HG03175 (cell line): ENCODE results near the gene FAM227A.
"Not testable (repeated sequence)": the region's sequence is repeated elsewhere in the genome, so short reads cannot be mapped to it uniquely, and the experiment has no call there.

ENCODE experiments used
- ATAC-seq: cut with Tn5 transposase; IDR thresholded peaks from one replicate; pipeline ENCODE4 v1.9.1; 2021; ENCODE audit warnings: mild to moderate bottlenecking, moderate library complexity; ENCODE audit not compliant: unreplicated experiment

The FAM227A gene

DNA sequence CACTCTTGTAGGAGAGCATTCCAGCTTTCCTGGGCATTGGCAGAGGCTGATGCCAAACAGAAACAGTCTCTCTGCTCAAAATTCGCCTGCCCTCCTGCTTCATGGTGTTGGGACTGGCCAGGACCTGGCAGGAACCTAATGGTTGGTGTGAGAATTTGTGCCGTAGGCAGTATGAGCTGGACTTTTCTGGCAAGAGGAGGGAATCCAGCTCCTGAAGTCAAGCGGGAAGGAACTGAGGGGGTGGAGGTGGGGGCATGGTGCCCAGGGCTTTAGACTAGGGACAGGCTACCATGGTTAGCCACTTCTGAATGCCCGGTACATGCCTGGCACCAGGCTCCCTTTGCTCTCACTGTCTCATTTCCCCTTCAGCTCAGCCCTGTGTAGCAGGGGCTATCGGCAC is 18.7 kb upstream of the FAM227A start:
- ATAC-seq = no peak

DNA sequence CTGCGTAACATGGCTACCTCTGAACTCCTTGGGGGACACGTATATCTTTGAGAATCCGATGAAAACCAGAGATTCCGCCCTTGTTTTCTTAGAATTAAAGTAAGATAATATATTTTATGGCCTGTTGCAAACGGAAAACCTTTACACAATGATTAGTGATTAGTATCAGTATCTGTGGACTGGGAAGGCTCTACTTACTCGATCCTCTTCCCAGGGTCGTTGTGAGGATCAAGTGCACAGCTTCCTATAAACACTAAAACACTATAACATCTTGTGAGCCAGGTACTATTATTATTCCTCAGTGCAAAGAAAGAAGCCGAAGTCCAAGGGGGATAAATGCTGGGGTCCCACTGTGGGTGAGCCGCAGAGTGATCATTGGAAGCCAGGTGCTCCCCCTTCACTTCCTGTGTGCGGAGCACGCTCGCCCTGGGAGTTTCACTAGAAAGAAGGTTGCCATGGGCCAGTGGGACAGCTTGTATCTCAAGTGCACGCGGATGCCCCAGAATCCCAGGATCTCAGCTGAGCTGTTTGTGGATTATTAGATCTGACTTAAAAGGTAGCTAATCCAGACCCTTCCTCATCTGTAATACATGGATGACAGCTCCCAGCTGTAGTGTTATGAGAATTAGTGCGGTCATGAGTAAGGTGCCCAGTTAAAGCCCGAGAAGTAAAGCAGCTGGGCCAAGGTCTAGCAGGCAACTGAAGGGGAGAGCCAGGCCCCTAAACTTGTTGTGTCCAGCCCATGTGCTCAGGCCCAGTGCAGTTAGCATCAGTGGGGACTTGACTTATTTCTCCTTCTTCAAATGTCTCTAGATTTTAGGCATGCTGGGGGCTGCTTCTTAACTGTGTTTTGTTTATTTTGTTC is 1.1 kb upstream of the FAM227A start:
- ATAC-seq = peak; percentile 28

DNA sequence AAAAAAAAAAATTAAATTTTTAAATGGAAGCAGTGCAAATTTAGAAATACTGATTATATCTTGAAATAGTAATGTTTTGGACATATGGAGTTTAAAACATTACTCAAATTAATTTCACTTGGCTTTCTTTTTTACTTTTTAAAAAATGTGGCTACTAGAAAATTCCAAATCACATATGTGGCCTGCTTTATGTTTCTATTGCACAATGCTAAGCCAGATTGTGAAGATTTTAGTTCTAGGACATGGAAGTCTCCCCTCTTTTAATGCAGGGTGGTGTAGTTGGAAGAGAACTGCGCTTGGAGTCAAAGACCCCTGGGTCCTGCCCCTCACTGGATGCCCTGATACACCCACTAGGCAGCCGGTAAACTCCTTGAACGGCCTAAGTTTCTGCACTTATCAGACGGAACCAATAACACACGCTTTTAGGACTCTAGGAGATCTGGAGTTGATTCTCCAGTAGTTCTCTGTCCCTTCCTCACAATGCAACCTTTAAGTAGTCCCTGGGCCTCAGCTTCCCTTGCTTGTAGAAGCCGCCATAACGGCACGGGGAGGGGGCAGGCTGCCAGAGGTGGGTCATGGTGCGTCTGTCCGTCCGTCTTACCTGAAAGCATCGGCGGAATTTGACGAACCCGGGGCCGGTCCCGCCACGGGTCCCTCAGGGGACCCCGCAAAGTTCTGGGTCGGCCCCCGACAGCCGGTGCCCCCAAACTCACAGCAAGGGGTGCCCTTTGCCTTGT is 505 bp downstream of the FAM227A start:
- ATAC-seq = no peak

DNA sequence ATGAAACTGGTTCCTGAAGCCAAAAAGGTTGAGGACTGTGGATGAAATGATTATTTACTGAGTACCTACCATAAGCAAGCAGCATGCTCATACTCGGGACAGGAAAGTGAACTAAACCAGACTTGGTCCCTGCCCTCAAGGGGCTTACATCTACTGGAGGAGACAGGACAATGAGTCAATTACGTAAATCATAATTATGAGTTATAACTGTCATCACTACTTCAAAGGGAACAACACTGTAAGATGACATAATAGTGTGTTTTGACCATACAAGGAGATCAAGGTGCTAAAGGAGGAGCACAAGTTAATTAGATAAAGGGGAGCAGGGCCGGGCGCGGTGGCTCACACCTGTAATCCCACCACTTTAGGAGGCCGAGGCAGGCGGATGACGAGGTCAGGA is 2.5 kb downstream of the FAM227A start:
- no peak for ATAC-seq

DNA sequence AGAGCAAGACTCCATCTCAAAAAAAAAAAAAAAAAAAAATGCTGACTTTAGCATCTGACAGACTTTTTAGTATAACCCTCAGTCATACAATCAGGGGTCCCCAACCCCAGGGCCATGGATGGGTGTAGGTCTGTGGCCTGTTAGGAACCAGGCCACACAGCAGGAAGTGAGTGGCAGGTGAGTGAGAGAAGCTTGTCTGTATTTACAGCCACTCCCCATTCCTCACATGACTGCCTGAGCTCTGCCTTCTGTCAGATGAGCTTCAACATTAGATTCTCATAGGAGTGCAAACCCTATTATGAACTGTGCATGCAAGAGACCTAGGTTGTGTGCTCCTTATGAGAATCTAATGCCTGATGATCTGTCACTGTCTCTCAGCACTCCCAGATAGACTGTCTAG is 3.3 kb downstream of the FAM227A start:
- ATAC-seq = no peak

DNA sequence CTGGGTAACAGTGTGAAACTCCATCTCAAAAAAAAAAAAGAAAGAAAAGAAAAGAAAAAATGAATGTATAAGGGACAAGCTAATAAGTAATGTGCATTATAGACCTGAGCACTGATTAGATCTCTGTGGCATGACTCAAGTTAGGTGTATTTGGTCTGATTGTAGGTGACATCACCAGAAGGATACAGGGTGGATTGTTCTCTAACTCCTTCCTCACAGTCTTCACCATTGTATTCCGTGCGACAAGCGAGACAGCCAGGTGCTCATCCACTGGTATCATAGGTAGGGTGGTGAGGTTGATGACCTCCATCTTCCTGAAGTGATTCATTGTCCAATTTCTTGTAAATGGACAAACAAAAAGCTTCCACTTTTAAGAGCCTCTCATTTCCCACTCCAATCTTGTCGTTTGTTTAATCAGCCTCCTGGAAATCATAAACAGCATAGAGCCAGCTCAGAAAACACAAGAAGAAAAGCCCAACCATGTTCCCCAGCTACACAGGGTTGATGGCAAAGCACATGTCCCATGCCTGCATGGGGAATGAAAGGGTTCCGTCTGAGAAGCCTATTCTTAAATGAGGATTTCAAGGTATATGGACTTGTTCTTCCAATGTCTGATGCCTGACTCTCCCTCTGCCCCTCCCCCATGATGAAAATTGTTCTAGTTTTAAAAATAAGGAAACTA is 6.2 kb downstream of the FAM227A start:
- no peak for ATAC-seq

DNA sequence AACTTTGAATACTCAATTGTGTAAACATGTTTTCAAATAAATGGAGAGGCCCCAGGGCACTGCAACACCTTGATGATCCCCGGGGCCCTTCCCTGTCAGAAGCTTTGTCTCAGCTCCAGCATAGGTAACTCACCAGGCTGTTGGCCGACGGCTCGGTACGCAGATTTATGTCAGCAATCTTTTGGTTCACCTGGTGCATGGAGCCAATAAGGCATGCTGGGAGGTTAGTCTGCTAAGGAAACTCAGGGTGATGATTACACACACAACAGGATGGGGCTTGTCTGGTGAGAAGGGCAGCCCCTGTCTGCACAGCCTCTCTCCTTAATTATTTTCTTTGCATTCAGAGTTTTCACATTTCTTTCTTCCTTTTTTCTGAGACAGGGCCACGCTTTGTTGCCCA is 10.8 kb downstream of the FAM227A start:
- ATAC-seq = no peak

DNA sequence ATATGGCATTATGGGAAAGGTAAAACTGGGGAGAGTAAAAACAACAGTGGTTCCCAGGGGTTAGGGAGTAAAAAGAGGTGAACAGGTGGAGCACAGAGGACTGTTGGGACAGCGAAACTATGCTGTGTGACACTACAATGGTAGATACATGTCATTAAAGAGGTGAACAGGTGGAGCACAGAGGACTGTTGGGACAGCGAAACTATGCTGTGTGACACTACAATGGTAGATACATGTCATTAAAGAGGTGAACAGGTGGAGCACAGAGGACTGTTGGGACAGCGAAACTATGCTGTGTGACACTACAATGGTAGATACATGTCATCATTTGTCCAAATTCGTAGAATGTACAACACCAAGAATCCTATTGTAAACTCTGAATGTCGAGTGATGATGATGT is 11.9 kb downstream of the FAM227A start:
- ATAC-seq = not testable (repeated sequence)

DNA sequence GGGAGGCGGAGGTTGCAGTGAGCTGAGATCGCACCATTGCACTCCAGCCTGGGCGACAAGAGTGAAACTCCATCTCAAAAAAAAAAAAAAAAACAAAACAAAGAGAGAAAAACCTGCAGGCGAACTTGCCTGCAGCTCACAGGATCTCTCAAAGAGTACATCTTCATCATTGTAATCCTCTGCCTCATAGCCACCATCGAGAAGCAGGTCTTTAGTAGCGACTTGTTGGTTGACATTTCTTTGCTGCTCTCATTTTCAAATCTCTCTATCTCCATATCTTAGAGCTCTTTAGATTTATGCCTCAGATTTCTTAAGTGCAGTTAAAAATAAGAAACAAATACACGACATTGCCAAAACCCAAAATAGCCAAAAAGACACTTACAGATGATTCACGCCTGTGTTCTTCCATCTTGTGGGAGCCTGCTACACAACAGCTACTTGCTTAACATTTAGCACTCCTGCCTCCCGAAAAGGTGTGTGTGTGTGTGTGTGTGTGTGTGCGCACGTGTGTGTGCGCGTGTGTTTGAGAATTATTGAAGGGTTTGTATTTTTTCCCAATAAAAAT is 14.6 kb downstream of the FAM227A start:
- no peak for ATAC-seq

DNA sequence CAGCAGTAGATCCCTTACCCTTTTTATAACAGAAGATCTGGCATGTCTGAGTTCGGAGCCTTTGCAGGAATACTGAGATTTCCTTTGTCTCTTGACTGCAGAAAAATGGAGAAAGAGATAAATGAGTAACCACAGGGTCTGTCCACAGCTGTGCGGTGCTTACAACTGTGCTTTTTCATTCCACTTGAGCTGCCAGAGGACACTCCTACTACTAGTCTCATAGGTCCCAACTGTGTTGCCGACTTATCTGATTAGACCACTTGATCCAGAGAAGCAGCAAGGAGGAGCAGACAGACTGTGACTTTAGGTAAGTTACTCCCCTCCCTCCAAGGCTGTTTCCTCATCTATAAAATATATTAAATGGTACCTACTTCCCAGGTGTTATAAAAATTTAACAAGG is 17.5 kb downstream of the FAM227A start:
- no peak for ATAC-seq

DNA sequence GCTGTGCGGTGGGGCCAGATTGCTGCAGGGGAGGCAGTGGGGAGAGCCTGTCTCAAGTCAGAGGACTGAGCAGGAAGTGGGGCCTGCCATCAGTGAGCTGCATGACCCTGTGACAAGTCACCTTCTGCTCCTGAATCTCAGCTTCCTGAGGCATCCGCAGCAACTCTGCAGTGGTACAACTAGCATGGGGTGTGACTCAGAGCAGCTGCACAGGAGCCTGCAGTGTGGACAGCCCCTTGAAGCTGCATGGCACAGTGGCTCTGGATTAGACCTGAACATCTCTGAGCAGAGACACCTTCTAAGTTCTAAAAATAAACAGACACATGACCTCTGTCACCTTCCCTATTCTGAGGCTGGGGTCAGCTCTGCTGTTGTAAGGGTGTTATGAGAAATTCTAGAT is 18.0 kb downstream of the FAM227A start:
- no peak for ATAC-seq

DNA sequence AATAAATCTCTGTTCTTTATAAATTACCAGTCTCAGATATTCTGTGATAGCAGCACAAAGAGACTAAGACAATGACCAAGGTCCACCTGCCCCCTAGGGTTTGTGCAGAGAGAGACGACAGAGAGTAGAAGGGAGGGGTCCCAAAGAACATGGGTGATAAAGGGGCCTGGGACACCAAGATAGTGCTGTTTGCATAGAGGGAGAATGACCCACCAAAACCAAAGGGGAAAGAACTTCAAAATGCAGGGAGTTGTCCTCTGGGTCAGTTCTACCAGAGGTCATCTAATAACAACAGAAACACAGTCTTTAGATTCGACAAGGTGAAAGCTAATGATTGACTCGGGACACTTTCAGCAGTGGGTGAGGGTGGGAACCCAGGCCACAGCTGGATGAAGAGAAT is 23.7 kb downstream of the FAM227A start:
- no peak for ATAC-seq

DNA sequence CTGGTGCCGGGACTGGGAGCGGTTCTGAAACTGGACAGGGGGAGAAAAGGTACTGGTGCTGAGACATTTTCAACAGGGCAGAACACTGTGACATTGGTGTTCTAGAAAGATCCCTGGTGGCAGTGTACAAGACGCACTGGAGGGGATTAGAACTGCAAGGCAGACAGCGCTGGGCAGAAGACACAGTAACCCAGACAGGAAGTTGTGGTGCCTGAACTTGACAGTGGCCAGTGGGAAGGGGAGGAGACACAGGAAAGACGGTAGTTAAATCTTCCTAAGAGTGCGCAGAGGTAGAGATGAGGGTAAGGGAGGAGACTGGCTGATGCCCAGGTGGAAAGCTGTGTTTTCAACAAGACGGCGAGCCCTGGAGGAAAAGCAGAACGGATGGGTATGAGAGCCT is 24.5 kb downstream of the FAM227A start:
- ATAC-seq = no peak

DNA sequence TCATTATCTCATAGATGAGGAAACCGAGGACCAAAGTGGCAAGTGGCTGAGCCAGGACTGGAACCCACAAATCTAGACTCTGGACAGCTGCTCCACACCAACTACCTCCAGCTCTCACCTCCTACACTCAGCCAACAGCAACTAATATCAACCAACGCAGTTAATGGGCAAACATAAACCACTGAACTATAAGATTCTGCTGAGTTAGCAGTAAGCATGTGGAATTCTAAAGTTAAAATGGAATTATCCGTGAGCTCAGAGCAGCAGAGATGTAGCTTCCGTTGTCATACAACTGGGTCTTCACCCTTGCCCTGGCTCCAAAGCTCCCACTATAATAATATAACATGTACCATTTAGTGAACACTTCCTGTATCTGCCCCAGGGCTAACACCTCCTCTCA is 27.1 kb downstream of the FAM227A start:
- ATAC-seq = no peak

DNA sequence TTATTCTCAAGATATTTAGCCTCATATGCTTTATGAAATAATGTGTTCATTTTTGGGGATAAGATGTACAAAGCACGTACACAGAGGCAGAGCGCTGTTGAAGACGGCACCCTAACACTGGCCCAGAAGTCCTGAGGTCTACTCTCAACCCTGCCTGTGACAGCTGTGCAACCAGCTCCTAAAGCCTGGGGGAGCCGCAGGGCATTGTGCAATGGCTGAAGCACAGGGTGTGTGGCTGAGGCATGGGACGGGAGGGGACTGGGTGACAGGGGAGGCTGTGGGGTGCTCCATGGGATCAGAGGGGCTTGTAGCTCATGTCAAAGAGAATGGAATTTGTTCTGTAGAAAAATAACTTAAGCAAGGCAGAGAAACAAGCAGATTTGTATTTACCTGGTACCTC is 27.7 kb downstream of the FAM227A start:
- ATAC-seq = no peak

DNA sequence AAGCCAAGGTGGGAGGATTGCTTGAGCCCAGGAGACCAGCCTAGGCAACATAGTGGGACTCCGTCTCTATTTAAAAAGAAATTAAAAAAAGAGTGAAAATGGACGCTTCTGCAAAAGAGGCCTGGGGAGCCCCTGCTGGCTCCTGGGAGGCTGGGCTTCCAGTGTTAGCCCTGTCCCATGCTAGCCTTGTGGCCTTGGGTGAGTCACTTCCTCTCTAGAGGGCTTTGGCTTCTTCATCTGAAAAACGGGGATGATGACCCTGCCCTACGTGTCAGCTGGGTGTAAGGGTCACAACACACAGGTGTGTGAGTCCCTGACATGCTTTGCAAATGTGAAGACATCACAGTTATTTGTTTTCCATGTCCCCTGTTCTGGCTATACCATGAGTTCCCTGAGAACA is 32.8 kb downstream of the FAM227A start:
- no peak for ATAC-seq

DNA sequence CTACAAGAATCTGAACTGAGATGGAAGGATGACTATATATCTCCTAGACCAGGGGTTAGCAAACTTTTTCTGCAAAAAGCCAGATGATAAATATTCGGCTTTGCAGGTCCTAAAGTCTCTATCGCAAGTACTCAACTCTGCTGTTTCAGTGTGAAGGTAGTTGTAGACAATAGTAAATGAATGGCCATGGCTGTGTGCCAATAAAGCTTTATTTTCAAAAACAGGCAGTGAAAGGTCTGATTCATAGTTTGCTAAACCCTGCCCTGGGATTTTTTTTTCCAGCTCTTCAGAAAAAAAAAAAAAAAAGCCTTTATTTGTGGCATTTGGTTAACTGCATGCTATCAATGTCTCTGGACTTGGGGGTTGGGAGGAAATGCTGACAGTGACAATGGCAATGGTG is 37.5 kb downstream of the FAM227A start:
- ATAC-seq = no peak

DNA sequence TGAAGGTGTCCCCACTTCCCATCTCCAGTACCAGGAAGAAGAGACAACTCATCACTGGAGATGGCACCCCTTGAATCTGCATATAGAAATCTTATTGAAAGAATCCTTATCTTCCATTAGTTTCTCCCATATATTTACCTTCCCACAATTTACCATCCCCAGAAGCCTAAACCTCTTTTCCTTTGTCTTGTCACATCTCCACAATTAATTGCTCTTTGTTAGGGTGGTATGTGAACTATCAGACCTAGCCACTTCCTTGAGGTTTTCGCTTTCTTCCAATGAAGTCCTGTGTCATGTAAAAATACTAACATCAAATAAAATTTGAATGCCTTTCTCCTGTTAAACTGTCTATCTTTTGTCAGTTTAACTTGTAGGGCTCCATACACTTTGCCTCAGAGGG is 37.9 kb downstream of the FAM227A start:
- no peak for ATAC-seq

DNA sequence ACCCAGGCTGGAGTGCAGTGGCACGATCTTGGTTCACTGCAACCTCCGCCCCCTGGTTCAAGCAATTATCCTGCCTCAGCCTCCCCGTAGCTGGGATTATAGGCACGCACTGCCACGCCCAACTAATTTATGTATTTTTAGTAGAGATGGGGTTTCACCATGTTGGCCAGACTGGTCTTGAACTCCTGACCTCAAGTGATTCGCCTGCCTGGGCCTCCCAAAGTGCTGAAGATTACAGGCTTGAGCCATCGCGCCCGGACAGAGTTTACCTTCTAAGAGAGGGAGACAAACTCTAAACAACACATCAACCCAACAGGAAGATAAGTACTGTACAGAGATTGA is 41.2 kb downstream of the FAM227A start:
- not testable (repeated sequence) for ATAC-seq

DNA sequence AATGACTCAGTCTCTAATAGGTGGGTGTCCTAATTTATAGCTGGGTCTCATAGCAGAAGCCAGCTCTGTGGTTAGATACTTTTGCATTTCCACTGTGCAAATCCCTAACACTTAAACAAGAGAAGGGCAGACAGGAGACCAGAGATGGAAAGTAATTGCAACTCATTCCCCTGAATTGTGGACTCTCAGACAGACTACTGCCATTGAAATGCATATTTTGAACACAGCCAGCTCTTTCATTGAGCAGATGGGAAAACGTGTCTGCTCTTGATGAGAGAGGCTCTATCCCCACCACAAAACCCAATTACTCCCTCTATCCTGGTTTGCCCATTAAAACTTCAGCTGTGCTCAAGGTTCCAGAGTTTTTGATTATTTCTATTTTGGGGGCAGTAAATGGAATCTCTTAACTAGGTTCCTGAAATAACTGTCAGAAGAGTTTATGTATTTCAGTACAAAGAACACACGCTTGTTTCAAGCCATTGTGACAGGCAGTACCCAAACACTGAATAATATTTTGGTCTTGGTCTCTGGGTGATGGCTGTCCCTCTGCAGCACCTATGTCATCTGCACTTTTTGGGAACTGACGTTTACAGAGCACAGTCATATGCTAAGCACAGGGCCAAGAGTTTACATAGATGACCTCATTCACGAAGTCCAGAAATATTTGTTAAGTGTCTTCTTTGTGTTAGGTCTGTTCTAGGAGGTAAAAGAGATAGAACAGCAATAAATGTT is 41.7 kb downstream of the FAM227A start:
- ATAC-seq = no peak

DNA sequence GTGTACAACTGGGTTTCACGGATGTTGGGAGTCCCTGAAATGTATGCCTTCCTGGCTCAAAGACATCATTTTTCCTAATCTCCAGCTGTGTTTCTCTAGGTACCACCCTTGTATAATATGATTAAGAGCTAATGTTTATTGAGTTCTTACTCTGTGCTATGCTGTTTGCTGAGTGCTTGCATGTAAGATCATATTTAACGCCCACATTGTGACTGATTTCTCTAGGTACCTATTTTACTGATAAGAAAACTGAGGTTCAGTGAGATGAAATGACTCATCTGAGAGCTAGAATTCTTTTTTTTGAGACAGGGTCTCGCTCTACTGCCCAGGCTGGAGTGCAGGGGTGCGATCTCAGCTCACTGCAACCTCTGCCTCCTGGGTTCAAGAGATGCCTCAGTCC is 42.6 kb downstream of the FAM227A start:
- ATAC-seq = no peak
